Liver (tissue), 3 donors: ENCODE measurements around the gene FKTN.

Experiments
- ATF3 ChIP-seq: IDR thresholded peaks from 2 replicates; pipeline ENCODE4 v1.6.1; 2016; ENCODE audit warnings: antibody characterized with exemption
- FOXA1 ChIP-seq: IDR thresholded peaks from 2 replicates; pipeline ENCODE4 v1.6.1; 2016; ENCODE audit warnings: antibody characterized with exemption
- JUND ChIP-seq, 2 donors: IDR thresholded peaks; 2 replicates each; pipeline ENCODE4 v1.6.1; 2016; ENCODE audit warnings: antibody characterized with exemption in 2 of 2
- NR2F2 ChIP-seq: IDR thresholded peaks from 2 replicates; pipeline ENCODE4 v1.6.1; 2016; ENCODE audit warnings: antibody characterized with exemption
- RAD21 ChIP-seq, 2 donors: IDR thresholded peaks; 2 replicates each; pipeline ENCODE4 v1.6.1; 2016; ENCODE audit warnings: antibody characterized with exemption in 2 of 2, mild to moderate bottlenecking in 2 of 2
- RXRA ChIP-seq, 2 donors: IDR thresholded peaks; 2 replicates each; pipeline ENCODE4 v1.6.1; 2017 to 2018; ENCODE audit warnings: antibody characterized with exemption in 2 of 2, mild to moderate bottlenecking in 1 of 2
- SP1 ChIP-seq: IDR thresholded peaks from 2 replicates; pipeline ENCODE4 v1.6.1; 2018; ENCODE audit warnings: antibody characterized with exemption, mild to moderate bottlenecking
- TAF1 ChIP-seq: conservative IDR thresholded peaks from 2 replicates; pipeline ENCODE4 v1.6.1; 2016; ENCODE audit warnings: antibody characterized with exemption, mild to moderate bottlenecking
- YY1 ChIP-seq: IDR thresholded peaks from 2 replicates; pipeline ENCODE4 v1.6.1; 2016; ENCODE audit warnings: antibody characterized with exemption, mild to moderate bottlenecking
- TF ChIP-seq, protein P1 (sequence below): fragments of 150-350 bp; IDR thresholded peaks from 2 replicates; pipeline ENCODE4 v1.5.1; 2017; ENCODE audit warnings: improper control_type of control experiment, low read depth, low read length; ENCODE audit not compliant: missing input control
- TF ChIP-seq, protein P2 (sequence below): IDR thresholded peaks from 2 replicates; pipeline ENCODE4 v1.6.1; 2016; ENCODE audit warnings: antibody characterized with exemption
- TF ChIP-seq, protein P3 (sequence below): IDR thresholded peaks from 2 replicates; pipeline ENCODE4 v1.6.1; 2016; ENCODE audit warnings: antibody characterized with exemption, mild to moderate bottlenecking
- TF ChIP-seq, protein P4 (sequence below): IDR thresholded peaks from 2 replicates; pipeline ENCODE4 v1.6.1; 2016; ENCODE audit warnings: antibody characterized with exemption
- donor health status: healthy.
- donor health status: healthy.

DNA sequence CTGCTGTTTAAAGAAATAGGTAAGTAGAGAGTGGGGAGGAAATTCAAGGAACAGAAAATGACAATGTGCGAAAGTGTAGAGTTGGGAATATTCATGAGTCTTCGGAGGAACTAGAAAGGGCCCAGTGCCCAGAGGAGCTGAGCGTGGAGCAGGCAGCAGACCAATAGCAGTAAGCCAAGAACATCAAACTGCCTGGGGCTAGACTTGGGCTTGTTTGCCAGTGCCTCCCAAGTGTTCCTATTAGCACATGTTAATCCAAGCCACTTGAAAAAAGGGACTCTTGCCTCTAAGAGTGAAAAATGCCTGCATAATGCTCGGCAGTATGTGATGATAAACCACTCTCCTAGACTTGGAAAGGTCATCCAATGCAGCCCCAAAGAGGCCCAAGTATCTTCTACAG is 103.1 kb downstream of the FKTN start:
- TF ChIP-seq, protein P1, sequence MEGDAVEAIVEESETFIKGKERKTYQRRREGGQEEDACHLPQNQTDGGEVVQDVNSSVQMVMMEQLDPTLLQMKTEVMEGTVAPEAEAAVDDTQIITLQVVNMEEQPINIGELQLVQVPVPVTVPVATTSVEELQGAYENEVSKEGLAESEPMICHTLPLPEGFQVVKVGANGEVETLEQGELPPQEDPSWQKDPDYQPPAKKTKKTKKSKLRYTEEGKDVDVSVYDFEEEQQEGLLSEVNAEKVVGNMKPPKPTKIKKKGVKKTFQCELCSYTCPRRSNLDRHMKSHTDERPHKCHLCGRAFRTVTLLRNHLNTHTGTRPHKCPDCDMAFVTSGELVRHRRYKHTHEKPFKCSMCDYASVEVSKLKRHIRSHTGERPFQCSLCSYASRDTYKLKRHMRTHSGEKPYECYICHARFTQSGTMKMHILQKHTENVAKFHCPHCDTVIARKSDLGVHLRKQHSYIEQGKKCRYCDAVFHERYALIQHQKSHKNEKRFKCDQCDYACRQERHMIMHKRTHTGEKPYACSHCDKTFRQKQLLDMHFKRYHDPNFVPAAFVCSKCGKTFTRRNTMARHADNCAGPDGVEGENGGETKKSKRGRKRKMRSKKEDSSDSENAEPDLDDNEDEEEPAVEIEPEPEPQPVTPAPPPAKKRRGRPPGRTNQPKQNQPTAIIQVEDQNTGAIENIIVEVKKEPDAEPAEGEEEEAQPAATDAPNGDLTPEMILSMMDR = no peak
- TF ChIP-seq RAD21 (IDR thresholded peaks at IDR 0.05) (no peak), TAF1 (no peak), FOXA1 (no peak), ATF3 (no peak), SP1 (no peak), JUND (IDR thresholded peaks at IDR 0.05) (no peak), RXRA (IDR thresholded peaks at IDR 0.05) (no peak), YY1 (no peak), NR2F2 (no peak)
- TF ChIP-seq, protein P2, sequence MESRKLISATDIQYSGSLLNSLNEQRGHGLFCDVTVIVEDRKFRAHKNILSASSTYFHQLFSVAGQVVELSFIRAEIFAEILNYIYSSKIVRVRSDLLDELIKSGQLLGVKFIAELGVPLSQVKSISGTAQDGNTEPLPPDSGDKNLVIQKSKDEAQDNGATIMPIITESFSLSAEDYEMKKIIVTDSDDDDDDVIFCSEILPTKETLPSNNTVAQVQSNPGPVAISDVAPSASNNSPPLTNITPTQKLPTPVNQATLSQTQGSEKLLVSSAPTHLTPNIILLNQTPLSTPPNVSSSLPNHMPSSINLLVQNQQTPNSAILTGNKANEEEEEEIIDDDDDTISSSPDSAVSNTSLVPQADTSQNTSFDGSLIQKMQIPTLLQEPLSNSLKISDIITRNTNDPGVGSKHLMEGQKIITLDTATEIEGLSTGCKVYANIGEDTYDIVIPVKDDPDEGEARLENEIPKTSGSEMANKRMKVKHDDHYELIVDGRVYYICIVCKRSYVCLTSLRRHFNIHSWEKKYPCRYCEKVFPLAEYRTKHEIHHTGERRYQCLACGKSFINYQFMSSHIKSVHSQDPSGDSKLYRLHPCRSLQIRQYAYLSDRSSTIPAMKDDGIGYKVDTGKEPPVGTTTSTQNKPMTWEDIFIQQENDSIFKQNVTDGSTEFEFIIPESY = no peak
- TF ChIP-seq, protein P3, sequence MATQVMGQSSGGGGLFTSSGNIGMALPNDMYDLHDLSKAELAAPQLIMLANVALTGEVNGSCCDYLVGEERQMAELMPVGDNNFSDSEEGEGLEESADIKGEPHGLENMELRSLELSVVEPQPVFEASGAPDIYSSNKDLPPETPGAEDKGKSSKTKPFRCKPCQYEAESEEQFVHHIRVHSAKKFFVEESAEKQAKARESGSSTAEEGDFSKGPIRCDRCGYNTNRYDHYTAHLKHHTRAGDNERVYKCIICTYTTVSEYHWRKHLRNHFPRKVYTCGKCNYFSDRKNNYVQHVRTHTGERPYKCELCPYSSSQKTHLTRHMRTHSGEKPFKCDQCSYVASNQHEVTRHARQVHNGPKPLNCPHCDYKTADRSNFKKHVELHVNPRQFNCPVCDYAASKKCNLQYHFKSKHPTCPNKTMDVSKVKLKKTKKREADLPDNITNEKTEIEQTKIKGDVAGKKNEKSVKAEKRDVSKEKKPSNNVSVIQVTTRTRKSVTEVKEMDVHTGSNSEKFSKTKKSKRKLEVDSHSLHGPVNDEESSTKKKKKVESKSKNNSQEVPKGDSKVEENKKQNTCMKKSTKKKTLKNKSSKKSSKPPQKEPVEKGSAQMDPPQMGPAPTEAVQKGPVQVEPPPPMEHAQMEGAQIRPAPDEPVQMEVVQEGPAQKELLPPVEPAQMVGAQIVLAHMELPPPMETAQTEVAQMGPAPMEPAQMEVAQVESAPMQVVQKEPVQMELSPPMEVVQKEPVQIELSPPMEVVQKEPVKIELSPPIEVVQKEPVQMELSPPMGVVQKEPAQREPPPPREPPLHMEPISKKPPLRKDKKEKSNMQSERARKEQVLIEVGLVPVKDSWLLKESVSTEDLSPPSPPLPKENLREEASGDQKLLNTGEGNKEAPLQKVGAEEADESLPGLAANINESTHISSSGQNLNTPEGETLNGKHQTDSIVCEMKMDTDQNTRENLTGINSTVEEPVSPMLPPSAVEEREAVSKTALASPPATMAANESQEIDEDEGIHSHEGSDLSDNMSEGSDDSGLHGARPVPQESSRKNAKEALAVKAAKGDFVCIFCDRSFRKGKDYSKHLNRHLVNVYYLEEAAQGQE = no peak
- TF ChIP-seq, protein P4, sequence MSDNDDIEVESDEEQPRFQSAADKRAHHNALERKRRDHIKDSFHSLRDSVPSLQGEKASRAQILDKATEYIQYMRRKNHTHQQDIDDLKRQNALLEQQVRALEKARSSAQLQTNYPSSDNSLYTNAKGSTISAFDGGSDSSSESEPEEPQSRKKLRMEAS = no peak
